Loucy (cell line): ENCODE data around the gene RASD1.

ENCODE experiments used
- CTCF ChIP-seq: fragments of 200-600 bp; sonication (generic); conservative IDR thresholded peaks from 2 replicates; pipeline ENCODE4 v1.5.1; 2014; ENCODE audit warnings: mild to moderate bottlenecking, antibody characterized with exemption, low read length
- EZH2phosphoT487 ChIP-seq: fragments of 200-600 bp; IDR thresholded peaks from 2 replicates; pipeline ENCODE4 v1.6.1; 2018; ENCODE audit warnings: antibody characterized with exemption, mild to moderate bottlenecking, moderate library complexity, borderline replicate concordance

GRCh38 chr17:17538417-17539391, 42.5 kb upstream of the RASD1 start:
- TF ChIP-seq CTCF (no peak), EZH2phosphoT487 (no peak)
